ENCODE results near the gene MSI2. TPM values are rescaled to one million over a fixed set of nuclear protein-coding genes. Genes with fewer than 3 reads are reported as not detected.

MSI2 gene
- total RNA-seq, 8 experiments from 2014 or later: 33.0 to 114 (median 67.5) TPM

GRCh38 chr17:57532966-57533365, 276.6 kb downstream of the MSI2 start:
- in situ Hi-C loops (cut with MboI; ENCODE audit: low pct_unique_long_range_greater_than_20kb in 2 of 9, low sequenced_read_pairs in 9 of 9, unreplicated experiment in 9 of 9): no loop called here
- peaks cover 59 to 75% of the 10 kb centered on the region in 2 donors for H3K4me1 ChIP-seq (replicated peaks in 1 of 2)
- H3K4me3 ChIP-seq: no peak overlapping the region

GRCh38 chr17:57533684-57534305, 277.5 kb downstream of the MSI2 start:
- no peak for ATAC-seq (replicated peaks in 6 of 8)
- in situ Hi-C loops (cut with MboI; ENCODE audit: low pct_unique_long_range_greater_than_20kb in 2 of 9, low sequenced_read_pairs in 9 of 9, unreplicated experiment in 9 of 9): no loop called here
- peaks cover 59 to 76% of the 10 kb centered on the region in 2 donors for H3K4me1 ChIP-seq (replicated peaks in 1 of 2)
- no peak overlapping the region for H3K4me3 ChIP-seq
- WGBS, 10 experiments: 70 to 100% (median 94%) methylated on average over 2 to 5 of the region's 5 CpGs; no CpG with 5 or more reads in 5 of the 10 experiments
- no peak overlapping the region for H3K27ac ChIP-seq

More at GRCh38 chr17:57532966-57533365, 276.6 kb downstream of the MSI2 start:
- ATAC-seq (replicated peaks in 6 of 8): no peak
- no peak overlapping the region for H3K27ac ChIP-seq
- WGBS, 10 experiments: 0 to 83% (median 68%) methylated on average over 1 to 3 of the region's 5 CpGs; no CpG with 5 or more reads in 5 of the 10 experiments

- no peak for ATAC-seq (replicated peaks in 6 of 8)
- H3K4me1 ChIP-seq (replicated peaks in 1 of 2): peaks cover 56 to 76% of the 10 kb centered on the region in 2 donors
- no peak overlapping the region for H3K4me3 ChIP-seq
- no peak overlapping the region for H3K27ac ChIP-seq
- 79 to 100% (median 100%) methylated on average over 1 to 4 of the region's 4 CpGs; no CpG with 5 or more reads in 6 of the 10 experiments for WGBS, 10 experiments
- in situ Hi-C loops (cut with MboI; ENCODE audit: low pct_unique_long_range_greater_than_20kb in 2 of 9, low sequenced_read_pairs in 9 of 9, unreplicated experiment in 9 of 9): no loop called here
These were observed 278.5 kb downstream of the MSI2 start for GRCh38 chr17:57534863-57535248.

- peak in 2 of 8 experiments; percentile 42 to 58 for ATAC-seq (replicated peaks in 6 of 8)
- in situ Hi-C loops (cut with MboI; ENCODE audit: low pct_unique_long_range_greater_than_20kb in 2 of 9, low sequenced_read_pairs in 9 of 9, unreplicated experiment in 9 of 9): no loop called here
- 50 to 100% (median 91%) methylated on average over 1 to 5 of the region's 6 CpGs for WGBS, 10 experiments
- peaks cover 52 to 71% of the 10 kb centered on the region in 2 donors for H3K4me1 ChIP-seq (replicated peaks in 1 of 2)
- no peak overlapping the region for H3K27ac ChIP-seq
- no peak overlapping the region for H3K4me3 ChIP-seq
These were observed 279.1 kb downstream of the MSI2 start for GRCh38 chr17:57535249-57535966.

- WGBS, 10 experiments: 40 to 100% (median 75%) methylated on average over 1 to 3 of the region's 4 CpGs; no CpG with 5 or more reads in 2 of the 10 experiments
- ATAC-seq (replicated peaks in 6 of 8): no peak
- Histone ChIP-seq H3K27ac (no peak overlapping the region), H3K4me3 (no peak overlapping the region), H3K4me1 (replicated peaks in 1 of 2) (peaks cover 54 to 76% of the 10 kb centered on the region in 2 donors)
- in situ Hi-C loops (cut with MboI; ENCODE audit: low pct_unique_long_range_greater_than_20kb in 2 of 9, low sequenced_read_pairs in 9 of 9, unreplicated experiment in 9 of 9): no loop called here
These were observed 280.0 kb downstream of the MSI2 start for GRCh38 chr17:57536289-57536688.

GRCh38 chr17:57536789-57537523, 280.6 kb downstream of the MSI2 start:
- peak overlapping the region; percentile 68 to 84 for H3K27ac ChIP-seq
- 20 to 100% (median 58%) methylated on average over 1 to 8 of the region's 10 CpGs; no CpG with 5 or more reads in 1 of the 10 experiments for WGBS, 10 experiments

GRCh38 chr17:57537524-57538410, 281.4 kb downstream of the MSI2 start:
- in situ Hi-C loops (cut with MboI; ENCODE audit: low pct_unique_long_range_greater_than_20kb in 2 of 9, low sequenced_read_pairs in 9 of 9, unreplicated experiment in 9 of 9): no loop called here
- Histone ChIP-seq H3K27ac (peak overlapping the region; percentile 68 to 84), H3K4me3 (peak overlapping the region in 1 of 5 donors; percentile 7), H3K4me1 (replicated peaks in 1 of 2) (peaks cover 63 to 78% of the 10 kb centered on the region in 2 donors)
- ATAC-seq (replicated peaks in 6 of 8): peak in 6 of 8 experiments; percentile 9 to 57 (median 46)
- 0 to 100% (median 5%) methylated on average over 1 to 16 of the region's 17 CpGs; no CpG with 5 or more reads in 1 of the 10 experiments for WGBS, 10 experiments

More at GRCh38 chr17:57536789-57537523, 280.6 kb downstream of the MSI2 start:
- in situ Hi-C loops (cut with MboI; ENCODE audit: low pct_unique_long_range_greater_than_20kb in 2 of 9, low sequenced_read_pairs in 9 of 9, unreplicated experiment in 9 of 9): no loop called here
- peak in 3 of 8 experiments; percentile 1 to 24 (median 17) for ATAC-seq (replicated peaks in 6 of 8)
- Histone ChIP-seq H3K4me1 (replicated peaks in 1 of 2) (peaks cover 60 to 76% of the 10 kb centered on the region in 2 donors), H3K4me3 (peak overlapping the region in 1 of 5 donors; percentile 7)

GRCh38 chr17:57538736-57539456, 282.6 kb downstream of the MSI2 start:
- ATAC-seq (replicated peaks in 6 of 8): peak in 1 of 8 experiments; percentile 86
- 3 to 94% (median 75%) methylated on average over 3 to 10 of the region's 11 CpGs; no CpG with 5 or more reads in 1 of the 10 experiments for WGBS, 10 experiments
- Histone ChIP-seq H3K27ac (peak overlapping the region; percentile 68 to 84), H3K4me1 (replicated peaks in 1 of 2) (peaks cover 75 to 83% of the 10 kb centered on the region in 2 donors), H3K4me3 (no peak overlapping the region)
- in situ Hi-C loops (cut with MboI; ENCODE audit: low pct_unique_long_range_greater_than_20kb in 2 of 9, low sequenced_read_pairs in 9 of 9, unreplicated experiment in 9 of 9): no loop called here

- ATAC-seq (replicated peaks in 6 of 8): peak in 5 of 8 experiments; percentile 2 to 67 (median 30)
- H3K27ac ChIP-seq: peak overlapping the region in 1 of 2 donors; percentile 72
- in situ Hi-C loops (cut with MboI; ENCODE audit: low pct_unique_long_range_greater_than_20kb in 2 of 9, low sequenced_read_pairs in 9 of 9, unreplicated experiment in 9 of 9): no loop called here
- WGBS, 10 experiments: 29 to 100% (median 53%) methylated on average over 1 to 4 of the region's 8 CpGs; no CpG with 5 or more reads in 1 of the 10 experiments
- H3K4me3 ChIP-seq: no peak overlapping the region
- H3K4me1 ChIP-seq (replicated peaks in 1 of 2): peaks cover 83 to 91% of the 10 kb centered on the region in 2 donors
These were observed 283.4 kb downstream of the MSI2 start for GRCh38 chr17:57539529-57540301.

- no peak for ATAC-seq (replicated peaks in 6 of 8)
- WGBS, 10 experiments: 83 to 100% (median 100%) methylated on average over 1 to 2 of the region's 2 CpGs; no CpG with 5 or more reads in 4 of the 10 experiments
- Histone ChIP-seq H3K27ac (no peak overlapping the region), H3K4me3 (no peak overlapping the region), H3K4me1 (replicated peaks in 1 of 2) (peaks cover 85 to 91% of the 10 kb centered on the region in 2 donors)
- in situ Hi-C loops (cut with MboI; ENCODE audit: low pct_unique_long_range_greater_than_20kb in 2 of 9, low sequenced_read_pairs in 9 of 9, unreplicated experiment in 9 of 9): no loop called here
These were observed 284.3 kb downstream of the MSI2 start for GRCh38 chr17:57540596-57540995.

GRCh38 chr17:57541049-57541448, 284.7 kb downstream of the MSI2 start:
- peaks cover 89 to 93% of the 10 kb centered on the region in 2 donors for H3K4me1 ChIP-seq (replicated peaks in 1 of 2)

More at GRCh38 chr17:57541049-57541448, 284.7 kb downstream of the MSI2 start:
- H3K27ac ChIP-seq: no peak overlapping the region
- WGBS, 10 experiments: 62 to 100% (median 92%) methylated on average over 1 to 4 of the region's 4 CpGs; no CpG with 5 or more reads in 1 of the 10 experiments
- in situ Hi-C loops (cut with MboI; ENCODE audit: low pct_unique_long_range_greater_than_20kb in 2 of 9, low sequenced_read_pairs in 9 of 9, unreplicated experiment in 9 of 9): no loop called here
- no peak for ATAC-seq (replicated peaks in 6 of 8)
- no peak overlapping the region for H3K4me3 ChIP-seq

Measured in motor neuron (in vitro differentiated cells).